Inflammatory macrophage (primary cell): Measurements from ENCODE around the gene DNAJC28.
A peak's percentile ranks its signal among the peaks of the same experiment; 100 is the strongest.
"Not testable (repeated sequence)": the region's sequence is repeated elsewhere in the genome, so short reads cannot be mapped to it uniquely, and the experiment has no call there.

Experiments
- DNase-seq, 2 donors: peaks; one replicate each; pipeline ENCODE4 v3.0.0-alpha.2; 2020 to 2022

DNAJC28 gene

DNA sequence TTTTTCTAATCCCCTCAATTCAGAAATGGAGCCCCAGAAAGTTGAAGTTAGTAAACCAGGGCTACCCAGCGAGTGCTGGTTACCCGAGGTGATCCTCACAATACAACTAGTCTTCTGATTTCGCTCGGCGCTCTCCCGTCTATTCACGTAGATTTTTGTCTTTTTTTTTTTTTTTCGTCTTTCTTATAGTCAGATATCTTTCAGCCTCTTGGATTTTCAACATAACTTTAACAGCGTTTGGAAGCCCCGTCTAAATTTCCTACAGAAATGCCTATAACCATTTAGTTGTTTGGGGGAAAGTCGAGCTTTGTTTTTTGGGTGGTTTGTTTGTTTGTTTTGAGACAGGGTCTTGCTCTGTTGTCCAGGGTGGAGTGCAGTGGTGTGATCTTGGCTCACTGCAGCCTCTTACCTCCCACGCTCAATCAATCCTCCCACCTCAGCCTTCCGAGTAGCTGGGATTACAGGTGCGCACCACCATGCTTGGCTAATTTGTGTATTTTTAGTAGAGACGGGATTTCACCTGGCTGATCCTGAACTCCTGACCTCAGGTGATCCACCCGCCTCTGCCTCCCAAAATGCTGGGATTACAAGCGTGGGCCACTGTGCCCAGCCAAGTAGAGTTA lies 10.9 kb downstream of the DNAJC28 start:
- DNase-seq: no peak

DNA sequence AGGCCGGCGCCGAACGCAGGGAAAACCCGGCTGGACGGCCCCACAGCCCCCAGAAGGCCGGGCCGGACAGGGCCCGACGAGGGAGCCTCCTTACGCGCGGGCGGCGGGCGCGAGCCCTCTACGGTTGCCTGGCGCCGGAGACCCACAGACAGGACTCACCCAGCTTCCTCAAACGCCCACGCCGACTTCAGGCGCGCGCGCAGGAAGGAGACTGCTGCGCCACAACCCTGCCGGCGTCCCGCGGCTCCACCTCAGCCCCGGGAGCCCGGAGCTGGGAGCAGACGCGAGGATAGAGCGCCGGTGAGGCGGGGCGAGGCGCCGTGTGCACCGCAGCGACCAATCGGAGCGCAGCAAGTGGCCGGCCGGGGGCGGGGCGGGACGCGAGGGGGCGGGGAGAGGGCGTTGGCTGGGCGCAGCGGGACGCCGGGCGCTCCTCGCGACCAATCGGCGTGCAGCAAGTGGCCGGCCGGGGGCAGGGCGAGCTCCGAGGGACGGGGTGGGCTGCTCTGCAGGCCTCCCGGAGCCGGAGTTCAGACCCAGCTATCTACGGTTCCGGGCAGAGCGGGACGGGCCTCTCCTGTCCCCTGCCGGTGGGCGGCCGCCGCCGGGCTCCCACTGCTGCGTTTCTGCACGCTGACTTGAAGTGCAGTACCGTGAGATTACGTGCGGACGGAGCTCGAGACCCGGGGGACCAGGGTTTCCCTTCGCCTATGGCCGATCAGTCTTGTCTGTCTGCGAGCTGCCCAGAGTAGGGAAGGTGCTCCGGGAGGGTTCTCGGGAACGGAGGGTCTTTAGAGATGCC lies 11.6 kb downstream of the DNAJC28 start, which contains the start of gene TMEM50B:
Gene TMEM50B (minus strand): TSS at position 296 of the 802 bp plus-strand sequence. CDS start 11,089 bp downstream, outside the sequence.
- DNase-seq: peak; percentile 99 to 100

DNA sequence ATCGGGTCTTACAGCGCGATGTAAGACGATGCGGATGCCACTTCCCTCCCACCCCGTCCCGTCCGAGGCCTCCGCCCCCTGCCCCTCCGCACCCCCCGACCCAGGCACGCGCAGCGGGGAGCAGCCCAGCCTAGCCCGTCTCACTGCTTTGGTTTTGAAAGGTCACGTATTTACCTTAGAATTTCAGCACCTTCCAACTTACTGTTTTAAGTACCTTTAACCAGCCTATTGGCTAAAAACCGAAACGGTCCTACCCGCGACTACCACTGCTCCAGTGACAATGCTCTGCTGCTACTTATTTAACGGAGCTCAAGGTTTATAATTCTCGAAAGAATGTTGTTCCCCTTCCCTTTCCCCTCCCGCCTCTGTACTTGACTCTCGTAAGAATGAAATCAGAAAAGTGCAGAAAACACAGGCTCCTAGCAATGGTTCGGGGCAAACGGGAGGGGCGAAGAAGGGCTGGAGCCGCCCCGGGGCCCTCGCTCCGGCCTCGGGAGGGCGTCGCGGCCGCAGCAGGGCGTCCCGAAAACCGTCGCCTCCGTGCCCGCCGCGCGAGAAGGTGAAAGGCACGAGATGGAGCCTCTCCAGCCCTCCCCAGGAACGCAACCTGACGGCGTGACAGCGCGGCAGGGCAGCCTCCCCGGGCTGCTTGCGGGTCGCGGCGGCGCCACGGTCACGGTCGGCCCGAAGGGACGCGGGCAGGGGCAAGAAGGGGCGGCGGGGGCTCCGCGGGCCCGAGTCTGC lies 12.4 kb downstream of the DNAJC28 start:
- peak; percentile 40 to 42 for DNase-seq

DNA sequence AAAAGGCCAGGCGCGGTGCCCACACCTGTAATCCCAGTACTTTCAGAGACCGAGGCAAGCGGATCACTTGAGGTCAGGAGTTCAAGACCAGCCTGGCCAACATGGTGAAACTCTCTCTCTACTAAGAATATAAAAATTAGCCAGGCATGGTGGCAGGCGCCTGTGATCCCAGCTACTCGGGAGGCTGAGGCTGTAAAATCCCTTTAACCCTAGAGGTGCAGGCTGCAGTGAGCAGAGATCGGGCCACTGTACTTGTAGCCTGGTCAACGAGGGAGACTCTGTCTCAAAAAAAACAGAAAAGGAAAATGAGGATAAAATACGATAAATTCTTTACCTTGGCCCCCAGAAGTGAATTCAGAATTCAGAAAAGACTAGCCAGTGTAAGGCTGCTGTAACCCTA lies 13.3 kb downstream of the DNAJC28 start:
- DNase-seq: no peak

DNA sequence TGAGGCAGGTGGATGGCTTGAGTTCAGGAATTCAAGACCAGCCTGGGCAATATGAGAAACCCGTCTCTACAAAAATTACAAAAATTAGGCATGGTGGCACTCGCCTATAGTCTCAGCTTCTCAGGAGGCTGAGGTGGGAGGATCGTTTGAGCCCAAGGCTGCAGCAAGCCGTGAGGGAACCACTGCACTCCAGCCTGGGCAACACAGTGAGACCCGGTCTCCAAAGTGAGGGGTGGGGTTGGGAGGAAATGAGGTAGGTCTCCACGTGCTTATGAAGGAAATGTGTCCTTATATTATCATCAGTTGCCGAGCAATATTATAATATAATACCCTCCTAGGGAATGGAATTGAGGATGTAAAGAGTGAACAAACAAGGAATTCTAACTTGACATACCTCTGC lies 14.4 kb downstream of the DNAJC28 start:
- no peak for DNase-seq

DNA sequence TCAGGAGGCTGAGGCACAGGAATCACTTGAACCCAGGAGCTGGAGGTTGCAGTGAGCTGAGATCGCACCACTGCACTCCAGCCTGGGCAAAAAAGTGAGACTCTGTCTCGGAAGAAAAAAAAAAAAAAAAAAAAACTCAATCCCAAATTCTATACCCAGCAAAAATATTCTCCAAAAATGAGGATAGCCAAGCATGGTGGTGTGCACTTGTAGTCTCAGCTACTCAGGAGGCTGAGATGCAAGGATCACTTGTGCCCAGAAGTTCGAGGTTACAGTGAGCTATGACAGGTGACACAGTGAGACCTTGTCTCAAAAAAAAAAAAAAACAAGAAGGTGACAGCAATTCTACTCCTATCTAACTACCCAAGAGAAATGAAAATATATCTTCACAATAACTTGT lies 18.2 kb downstream of the DNAJC28 start:
- DNase-seq: no peak

DNA sequence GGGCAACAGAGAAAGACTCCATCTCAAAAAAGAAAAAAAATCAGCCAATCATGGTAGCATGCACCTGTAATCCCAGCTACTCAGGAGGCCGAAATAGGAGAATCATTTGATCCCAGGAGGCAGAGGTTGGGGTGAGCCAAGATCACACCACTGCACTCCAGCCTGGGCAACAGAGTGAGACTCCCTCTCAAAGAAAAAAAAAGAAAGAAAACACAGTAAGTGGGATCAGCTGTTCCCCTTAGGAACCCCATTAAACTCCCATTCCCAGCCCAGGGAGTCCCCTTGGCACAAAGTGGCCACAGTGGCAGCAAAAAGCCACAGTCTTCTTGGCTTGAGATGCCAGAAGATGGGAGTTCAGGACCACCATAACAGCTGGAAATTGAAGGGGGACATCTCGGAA lies 20.8 kb downstream of the DNAJC28 start:
- DNase-seq: no peak

DNA sequence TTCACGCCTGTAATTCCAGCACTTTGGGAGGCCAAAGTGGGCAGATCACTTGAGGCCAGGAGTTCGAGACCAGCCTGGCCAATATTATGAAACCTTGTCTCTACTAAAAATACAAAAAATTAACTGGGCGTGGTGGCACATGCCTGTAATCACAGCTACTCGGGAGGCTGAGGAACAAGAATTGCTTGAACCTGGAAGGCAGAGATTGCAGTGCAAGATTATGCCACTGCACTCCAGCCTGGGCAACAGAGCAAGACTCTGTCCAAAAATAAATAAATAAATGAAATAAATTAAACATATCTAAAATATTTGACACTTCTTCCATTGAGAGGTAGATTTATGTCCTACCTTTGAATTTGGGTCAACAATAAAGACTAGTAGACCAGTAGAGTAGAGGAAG lies 22.3 kb downstream of the DNAJC28 start:
- DNase-seq: not testable (repeated sequence)

DNA sequence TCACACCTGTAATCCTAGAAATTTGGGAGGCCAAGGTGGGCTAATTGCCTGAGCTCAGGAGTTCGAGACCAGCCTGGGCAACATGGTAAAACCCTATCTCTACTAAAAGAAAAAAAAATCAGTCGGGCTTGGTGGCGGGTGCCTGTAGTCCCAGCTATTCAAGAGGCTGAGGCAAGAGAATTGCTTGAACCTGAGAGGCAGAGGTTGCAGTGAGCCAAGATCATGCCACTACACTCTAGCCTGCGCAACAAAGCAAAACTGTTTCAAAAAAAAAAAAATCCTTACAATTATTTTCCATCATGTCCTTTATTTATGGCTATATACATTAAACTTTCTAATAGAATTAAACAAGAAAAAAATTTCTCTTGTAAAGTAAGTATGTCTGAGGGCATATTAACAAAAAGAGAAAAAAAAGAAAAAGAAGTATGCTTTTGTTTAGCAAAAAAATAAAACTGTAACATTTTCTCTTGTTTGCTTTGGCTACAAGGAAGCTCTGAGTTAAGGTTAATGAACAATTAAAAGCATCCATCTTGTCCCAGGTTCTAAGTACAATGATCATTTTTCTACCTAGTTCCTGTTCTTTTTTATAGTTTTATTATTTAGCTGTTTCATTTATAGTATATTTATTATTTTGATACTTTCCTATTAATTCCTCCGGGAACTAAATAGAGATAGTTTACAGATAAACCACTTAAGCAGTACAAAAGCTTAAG lies 29.8 kb downstream of the DNAJC28 start:
- DNase-seq: no peak

DNA sequence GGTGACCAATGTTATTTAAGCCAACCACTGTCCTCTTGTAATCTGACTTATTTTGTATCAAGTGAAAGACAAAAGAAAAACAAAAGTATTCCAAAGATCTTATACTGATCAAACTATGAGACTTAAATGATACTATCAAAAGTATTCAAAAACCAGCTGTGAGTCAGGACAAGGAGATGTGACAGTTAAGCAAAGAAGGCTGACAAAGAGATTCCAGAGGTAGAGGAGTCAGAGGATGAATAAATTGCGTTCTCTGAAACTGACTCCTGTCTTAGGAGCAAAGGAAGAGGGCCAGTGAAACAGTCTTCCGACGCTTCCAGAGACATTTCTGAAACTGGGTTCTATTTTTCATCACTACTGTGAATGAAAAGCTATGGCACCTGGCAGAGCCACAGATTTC lies 32.7 kb downstream of the DNAJC28 start:
- no peak for DNase-seq

DNA sequence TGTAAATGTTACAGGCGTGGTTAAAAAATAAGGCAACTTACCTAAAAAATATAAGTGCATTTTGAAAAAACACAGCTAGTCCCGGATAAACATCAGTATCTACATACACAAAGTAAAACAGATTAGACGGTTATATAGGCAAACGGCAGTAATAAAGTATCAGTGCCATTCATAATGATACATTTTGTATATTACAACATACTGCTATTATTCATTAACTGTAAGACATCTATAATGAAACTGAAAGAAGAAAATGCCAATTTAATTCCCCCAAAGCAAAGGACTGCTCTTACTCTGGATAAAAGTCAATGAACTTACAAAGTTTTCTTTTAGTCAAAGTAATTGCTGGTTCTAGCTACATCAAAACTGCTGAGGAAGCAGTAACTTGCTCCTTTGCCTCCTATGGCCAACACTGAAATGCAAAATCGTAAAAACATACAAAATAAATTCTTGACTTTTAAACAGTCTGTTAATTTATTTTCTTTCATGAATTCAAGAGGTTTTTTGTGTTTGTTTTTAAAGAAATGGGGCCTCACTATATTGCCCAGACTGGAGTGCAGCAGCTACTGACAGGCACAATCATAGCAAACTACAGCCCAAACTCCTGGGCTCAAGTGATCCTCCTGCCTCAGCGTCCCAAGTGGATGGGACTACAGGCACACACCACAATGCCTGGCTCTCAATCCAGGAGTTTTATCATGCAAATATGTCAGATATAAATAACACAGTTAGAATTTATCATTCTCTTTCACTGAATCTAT lies 35.6 kb downstream of the DNAJC28 start:
- DNase-seq: no peak

DNA sequence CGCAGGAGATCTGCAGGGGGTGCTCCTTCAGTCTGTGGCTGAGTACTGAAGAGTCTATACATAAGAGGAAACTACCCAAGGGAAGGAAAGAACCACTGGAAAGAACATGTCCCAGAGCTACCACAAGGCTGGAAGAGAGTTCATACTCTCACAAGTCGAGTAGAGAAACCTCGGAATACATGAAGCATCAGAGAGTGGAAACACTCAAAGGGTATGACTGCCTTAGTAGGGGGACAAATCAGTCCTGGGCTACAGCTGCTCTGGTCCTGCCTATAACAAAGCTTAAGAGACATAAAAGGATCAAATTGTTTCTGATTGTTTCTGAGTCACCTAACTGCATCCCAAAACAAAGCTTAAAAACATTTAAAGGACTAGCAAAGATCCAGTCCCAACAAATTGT lies 39.2 kb downstream of the DNAJC28 start:
- no peak for DNase-seq

DNA sequence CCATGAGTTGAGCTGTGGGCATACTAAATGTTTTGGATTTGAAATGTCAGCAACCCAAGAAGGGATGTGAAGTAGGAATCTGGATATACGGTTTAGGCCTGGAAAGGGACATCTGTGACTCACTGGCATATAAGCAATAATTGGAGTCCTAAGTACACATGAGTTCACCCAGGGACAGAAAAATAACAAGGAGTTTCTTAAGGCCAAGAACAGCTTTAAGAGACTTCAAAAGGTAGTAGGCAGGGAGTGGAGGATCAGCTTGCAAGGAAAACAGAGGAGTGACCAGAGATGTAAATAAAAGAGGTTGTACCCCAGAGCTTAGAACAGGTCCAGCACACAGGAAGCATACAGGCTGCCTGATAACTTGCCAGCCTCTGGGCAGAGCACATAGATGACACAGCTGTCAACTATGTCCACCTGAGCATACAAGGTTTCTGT lies 39.9 kb downstream of the DNAJC28 start:
- no peak for DNase-seq

DNA sequence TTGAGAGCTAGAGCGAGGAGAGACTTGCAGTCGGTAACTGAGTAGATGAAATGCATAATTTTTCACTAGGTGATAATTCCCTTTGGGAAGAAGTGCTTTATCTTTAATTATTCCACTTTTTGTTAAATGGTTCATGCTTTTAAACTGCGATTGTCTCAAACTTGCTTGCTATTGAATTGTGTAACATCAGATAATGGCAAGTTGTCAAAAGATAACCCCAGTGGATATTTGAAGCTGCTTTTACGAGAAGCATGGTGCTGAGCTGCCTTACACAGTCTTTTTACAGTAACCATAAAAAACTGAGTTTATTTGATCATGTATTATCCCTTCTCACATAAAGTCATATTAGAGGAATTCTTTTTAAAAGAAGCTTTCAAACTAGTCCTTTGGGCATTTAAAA lies 41.9 kb downstream of the DNAJC28 start:
- DNase-seq: no peak

DNA sequence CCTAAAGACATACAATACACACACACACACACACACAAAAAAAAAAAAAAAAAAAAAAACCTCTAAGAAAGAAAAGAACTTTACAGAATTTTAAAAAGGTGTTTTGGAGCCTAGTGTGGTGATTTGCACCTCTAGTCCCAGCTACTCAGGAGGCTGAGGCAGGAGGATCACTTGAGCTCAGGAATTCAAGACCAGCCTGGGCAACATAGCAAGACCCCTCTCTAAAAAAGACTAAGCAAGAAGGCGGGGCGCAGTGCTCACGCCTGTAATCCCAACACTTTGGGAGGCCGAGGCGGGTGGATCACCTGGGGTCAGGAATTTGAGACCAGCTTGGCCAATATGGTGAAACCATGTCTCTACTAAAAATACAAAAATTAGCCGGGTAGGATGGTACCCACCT lies 44.9 kb downstream of the DNAJC28 start:
- not testable (repeated sequence) for DNase-seq

DNA sequence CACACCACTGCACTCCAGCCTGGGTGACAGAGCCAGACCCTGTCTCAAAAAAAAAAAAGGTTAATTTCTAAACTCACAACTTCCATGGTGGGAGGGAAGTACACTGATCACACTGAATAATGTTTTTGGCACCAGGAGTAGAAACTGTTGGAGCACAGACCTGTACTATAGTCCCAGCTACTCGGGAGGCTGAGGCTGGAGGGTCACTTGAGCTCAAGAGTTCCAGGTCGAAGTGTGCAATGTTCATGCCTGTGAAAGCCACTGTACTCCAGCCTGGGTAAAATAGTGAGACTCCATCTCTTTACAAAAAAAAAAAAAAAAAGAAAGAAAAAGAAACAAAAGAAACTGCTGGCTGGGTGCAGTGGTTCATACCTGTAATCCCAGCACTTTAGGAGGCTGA lies 47.0 kb downstream of the DNAJC28 start:
- no peak for DNase-seq

DNA sequence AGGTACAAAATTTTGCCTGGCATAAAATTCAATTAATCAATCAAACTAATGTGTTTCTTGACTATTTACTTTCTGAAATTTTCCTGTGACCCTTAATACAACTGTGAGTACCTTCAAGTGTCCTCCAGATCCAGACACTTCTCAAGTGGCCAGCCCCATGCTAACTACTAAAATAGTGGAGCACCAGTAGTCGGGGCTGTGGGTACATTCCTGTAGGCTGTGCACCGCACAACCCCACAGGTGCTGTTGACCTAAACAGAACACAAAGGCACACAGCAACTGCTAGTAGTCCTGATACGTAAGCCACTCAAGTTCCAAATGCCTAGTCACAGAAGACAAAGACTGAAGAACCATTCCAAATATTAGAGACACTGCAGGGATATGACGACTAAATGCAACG lies 48.3 kb downstream of the DNAJC28 start:
- DNase-seq: no peak

DNA sequence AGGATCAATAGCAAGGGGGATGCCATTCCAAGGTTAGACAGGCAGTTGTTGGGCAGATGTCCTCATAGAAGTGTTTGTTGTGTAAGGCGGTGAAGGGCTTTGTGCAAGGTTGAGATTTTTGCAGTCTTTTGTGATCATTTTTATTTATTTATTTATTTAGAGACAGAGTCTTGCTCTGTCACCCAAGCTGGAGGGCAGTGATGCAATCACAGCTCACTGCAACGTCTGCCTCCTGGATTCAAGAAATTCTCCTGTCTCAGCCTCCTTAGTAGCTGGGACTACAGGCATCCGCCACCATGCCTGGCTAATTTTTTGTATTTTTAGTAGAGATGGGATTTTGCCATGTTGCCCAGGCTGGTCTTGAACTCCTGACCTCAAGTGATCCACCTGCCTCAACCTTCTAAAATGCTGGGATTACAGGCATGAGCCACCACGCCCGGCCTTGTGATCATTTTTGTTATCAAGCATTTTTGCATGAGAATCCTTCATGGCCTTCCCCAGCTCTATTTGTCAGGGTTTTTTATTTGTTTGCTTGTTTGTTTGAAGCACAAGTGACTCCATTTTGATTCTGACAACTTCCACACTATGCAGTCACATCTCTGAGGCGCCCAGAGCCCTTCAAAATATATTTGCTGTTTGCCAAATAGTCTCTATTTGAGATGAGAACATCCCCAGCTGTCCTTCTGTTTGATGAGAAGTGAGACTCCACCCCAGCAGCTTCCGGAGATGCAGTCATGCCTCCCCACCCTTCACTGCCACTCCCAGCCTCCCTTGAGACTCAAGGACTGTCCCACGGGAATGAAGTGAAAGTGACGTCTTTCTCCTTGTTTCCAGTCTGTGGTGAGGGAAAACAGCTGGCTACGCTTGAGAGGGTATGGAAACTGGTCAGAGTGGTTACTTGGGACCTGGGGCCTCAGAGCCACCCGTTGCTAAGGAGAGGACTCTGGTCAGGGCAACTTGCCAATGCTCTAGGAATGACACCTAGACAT lies 49.7 kb downstream of the DNAJC28 start:
- DNase-seq: peak in 1 of 2 donors; percentile 15
